ENCODE data around the gene SLC1A3.

SLC1A3 gene

GRCh38 chr5:36681711-36682110, 75.3 kb downstream of the SLC1A3 start:
- TF ChIP-seq SUZ12 (IDR thresholded peaks at IDR 0.05) (no peak), ELF4 (IDR thresholded peaks at IDR 0.05) (no peak), NFRKB (IDR thresholded peaks at IDR 0.05) (no peak), LEF1 (IDR thresholded peaks at IDR 0.05; ENCODE audit: borderline replicate concordance) (no peak), ZNF384 (IDR thresholded peaks at IDR 0.05) (no peak), CTBP1 (IDR thresholded peaks at IDR 0.05; ENCODE audit: borderline replicate concordance) (no peak), TARDBP (IDR thresholded peaks at IDR 0.05) (no peak), FOXA1 (IDR thresholded peaks at IDR 0.05) (no peak), FOXK2 (IDR thresholded peaks at IDR 0.05) (no peak), ARNT (IDR thresholded peaks at IDR 0.05) (no peak), SP1 (IDR thresholded peaks at IDR 0.05) (no peak)
- TF ChIP-seq, protein P1, sequence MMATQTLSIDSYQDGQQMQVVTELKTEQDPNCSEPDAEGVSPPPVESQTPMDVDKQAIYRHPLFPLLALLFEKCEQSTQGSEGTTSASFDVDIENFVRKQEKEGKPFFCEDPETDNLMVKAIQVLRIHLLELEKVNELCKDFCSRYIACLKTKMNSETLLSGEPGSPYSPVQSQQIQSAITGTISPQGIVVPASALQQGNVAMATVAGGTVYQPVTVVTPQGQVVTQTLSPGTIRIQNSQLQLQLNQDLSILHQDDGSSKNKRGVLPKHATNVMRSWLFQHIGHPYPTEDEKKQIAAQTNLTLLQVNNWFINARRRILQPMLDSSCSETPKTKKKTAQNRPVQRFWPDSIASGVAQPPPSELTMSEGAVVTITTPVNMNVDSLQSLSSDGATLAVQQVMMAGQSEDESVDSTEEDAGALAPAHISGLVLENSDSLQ (IDR thresholded peaks at IDR 0.05): no peak
- ChIA-PET POLR2A (no interaction called here), CTCF (no interaction called here)
- DNase-seq (ENCODE audit: extremely low spot score): no peak

GRCh38 chr5:36682499-36682898, 76.1 kb downstream of the SLC1A3 start:
- TF ChIP-seq FOXK2 (IDR thresholded peaks at IDR 0.05) (no peak), ELF4 (IDR thresholded peaks at IDR 0.05) (no peak), HDGF (IDR thresholded peaks at IDR 0.05; ENCODE audit: borderline replicate concordance) (no peak), SP1 (IDR thresholded peaks at IDR 0.05) (no peak), TARDBP (IDR thresholded peaks at IDR 0.05) (no peak), NFRKB (IDR thresholded peaks at IDR 0.05) (no peak), CTBP1 (IDR thresholded peaks at IDR 0.05; ENCODE audit: borderline replicate concordance) (no peak), SUZ12 (IDR thresholded peaks at IDR 0.05) (no peak), FOXA1 (IDR thresholded peaks at IDR 0.05) (no peak), ARNT (IDR thresholded peaks at IDR 0.05) (no peak), L3MBTL2 (conservative IDR thresholded peaks at IDR 0.05) (no peak), ZNF384 (IDR thresholded peaks at IDR 0.05) (no peak), FOXM1 (IDR thresholded peaks at IDR 0.05; ENCODE audit: borderline replicate concordance) (no peak), LEF1 (IDR thresholded peaks at IDR 0.05; ENCODE audit: borderline replicate concordance) (no peak), BHLHE40 (IDR thresholded peaks at IDR 0.05; ENCODE audit: borderline replicate concordance) (no peak)
- TF ChIP-seq, protein P1 (IDR thresholded peaks at IDR 0.05): no peak
- DNase-seq (ENCODE audit: extremely low spot score): no peak
- CTCF ChIA-PET: interaction anchor here (0.6 kb wide), 1 partner anchor 73 kb away, joined by 3 read pairs; no protein-coding TSS in a partner anchor
- POLR2A ChIA-PET: no interaction called here

DNA sequence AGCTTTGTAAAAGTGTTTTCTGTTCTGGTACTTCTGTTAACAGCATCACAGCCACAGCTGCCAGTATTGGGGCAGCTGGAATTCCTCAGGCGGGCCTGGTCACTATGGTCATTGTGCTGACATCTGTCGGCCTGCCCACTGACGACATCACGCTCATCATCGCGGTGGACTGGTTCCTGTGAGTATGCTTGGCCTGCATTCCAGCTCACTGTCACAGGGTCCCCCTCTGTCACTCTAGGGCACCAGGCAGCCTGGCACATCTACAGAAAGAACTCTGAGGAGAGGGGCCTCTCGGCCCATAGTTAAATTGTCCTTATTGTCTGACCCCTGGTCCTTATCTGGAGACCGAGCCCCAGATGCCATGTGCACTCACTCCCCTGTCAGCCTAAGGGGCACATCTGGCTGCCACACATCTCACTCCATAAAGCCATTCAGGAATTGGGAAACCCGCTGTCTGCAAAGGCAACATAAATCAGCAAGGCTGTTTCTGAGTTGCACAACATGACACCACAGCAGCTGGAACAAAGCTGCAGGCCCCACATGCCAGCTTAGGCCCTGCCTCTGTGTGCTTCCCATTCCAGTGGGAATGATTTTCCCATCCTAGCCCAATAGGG, 77.5 kb downstream of the SLC1A3 start:
- ChIA-PET POLR2A (no interaction called here), CTCF (interaction anchor here (0.9 kb wide), 1 partner anchor 12 kb away, joined by 3 read pairs; no protein-coding TSS in a partner anchor)
- DNase-seq (ENCODE audit: extremely low spot score): no peak
- TF ChIP-seq LEF1 (IDR thresholded peaks at IDR 0.05; ENCODE audit: borderline replicate concordance) (no peak), HDGF (IDR thresholded peaks at IDR 0.05; ENCODE audit: borderline replicate concordance) (no peak), BHLHE40 (IDR thresholded peaks at IDR 0.05; ENCODE audit: borderline replicate concordance) (no peak), ARNT (IDR thresholded peaks at IDR 0.05) (no peak), ZNF384 (IDR thresholded peaks at IDR 0.05) (no peak), FOXA1 (IDR thresholded peaks at IDR 0.05) (no peak), TARDBP (IDR thresholded peaks at IDR 0.05) (no peak), SUZ12 (IDR thresholded peaks at IDR 0.05) (no peak)
- TF ChIP-seq, protein P1 (IDR thresholded peaks at IDR 0.05): no peak

- POLR2A ChIA-PET: no interaction called here
- no peak for DNase-seq (ENCODE audit: extremely low spot score)
- TF ChIP-seq FOXA1 (IDR thresholded peaks at IDR 0.05) (no peak), CTBP1 (IDR thresholded peaks at IDR 0.05; ENCODE audit: borderline replicate concordance) (no peak), LEF1 (IDR thresholded peaks at IDR 0.05; ENCODE audit: borderline replicate concordance) (no peak), SP1 (IDR thresholded peaks at IDR 0.05) (no peak), ARNT (IDR thresholded peaks at IDR 0.05) (no peak), FOXK2 (IDR thresholded peaks at IDR 0.05) (no peak), BHLHE40 (IDR thresholded peaks at IDR 0.05; ENCODE audit: borderline replicate concordance) (no peak)
- CTCF ChIA-PET: no interaction called here
These were observed 79.4 kb downstream of the SLC1A3 start for GRCh38 chr5:36685631-36686288.

GRCh38 chr5:36686881-36687280, 80.5 kb downstream of the SLC1A3 start:
- POLR2A ChIA-PET: no interaction called here
- TF ChIP-seq LEF1 (IDR thresholded peaks at IDR 0.05; ENCODE audit: borderline replicate concordance): no peak
- CTCF ChIA-PET: no interaction called here
- DNase-seq (ENCODE audit: extremely low spot score): no peak

- POLR2A ChIA-PET: interaction anchor here (1.9 kb wide), 1 partner anchor 83 kb away, joined by 6 read pairs; no protein-coding TSS in a partner anchor
- CTCF ChIA-PET: interaction anchor here (0.6 kb wide), 1 partner anchor 265 kb away, joined by 3 read pairs; no protein-coding TSS in a partner anchor
- DNase-seq (ENCODE audit: extremely low spot score): peak; percentile 32
These were observed 82.3 kb downstream of the SLC1A3 start for GRCh38 chr5:36688722-36689121.

More at GRCh38 chr5:36688722-36689121, 82.3 kb downstream of the SLC1A3 start:
- TF ChIP-seq FOXM1 (IDR thresholded peaks at IDR 0.05; ENCODE audit: borderline replicate concordance) (no peak), BHLHE40 (IDR thresholded peaks at IDR 0.05; ENCODE audit: borderline replicate concordance) (no peak), SP1 (IDR thresholded peaks at IDR 0.05) (no peak), HDGF (IDR thresholded peaks at IDR 0.05; ENCODE audit: borderline replicate concordance) (no peak), ELF4 (IDR thresholded peaks at IDR 0.05) (no peak), TARDBP (IDR thresholded peaks at IDR 0.05) (no peak), NFRKB (IDR thresholded peaks at IDR 0.05) (no peak), LEF1 (IDR thresholded peaks at IDR 0.05; ENCODE audit: borderline replicate concordance) (no peak), CTBP1 (IDR thresholded peaks at IDR 0.05; ENCODE audit: borderline replicate concordance) (no peak), SUZ12 (IDR thresholded peaks at IDR 0.05) (no peak), L3MBTL2 (conservative IDR thresholded peaks at IDR 0.05) (no peak), ARNT (IDR thresholded peaks at IDR 0.05) (no peak), FOXA1 (IDR thresholded peaks at IDR 0.05) (no peak), FOXK2 (IDR thresholded peaks at IDR 0.05) (no peak), ZNF384 (IDR thresholded peaks at IDR 0.05) (no peak)
- TF ChIP-seq, protein P1 (IDR thresholded peaks at IDR 0.05): no peak
